ENCODE data around the gene AHSA1. TPM values are rescaled to one million over a fixed set of nuclear protein-coding genes. Genes with fewer than 3 reads are reported as not detected.
"Not testable (repeated sequence)": the region's sequence is repeated elsewhere in the genome, so short reads cannot be mapped to it uniquely, and the experiment has no call there.

Gene AHSA1
- 146 and 152 TPM in 2 replicates for total RNA-seq (2014; rRNA removed; shearing (Covaris generic))

- Histone ChIP-seq H3K4me3 (peak within 1 kb of the TSS; percentile 85), H3K36me3 (peaks cover 29% of the 10 kb centered on the region), H3K27ac (peak within 1 kb of the TSS; percentile 92), H3K9me3 (replicated peaks) (no peaks in the 10 kb centered on the region), H3K27me3 (no peaks in the 10 kb centered on the region), H3K4me1 (no peaks in the 10 kb centered on the region)
- DNase-seq = peak; percentile 96 to 98
Measured at GRCh38 chr14:77457522-77458248, at the start of gene AHSA1, which contains the start of gene VIPAS39. Gene AHSA1 (plus strand): TSS chr14:77458093. CDS start chr14:77458190, 97 bp downstream. Gene VIPAS39 (minus strand): TSS chr14:77457601. CDS start chr14:77454102, 3,499 bp downstream.

- no peaks in the 10 kb centered on the region for H3K9me3 ChIP-seq (replicated peaks)
- H3K4me1 ChIP-seq = no peaks in the 10 kb centered on the region; the same call in 1 of the 2 replicates
- no peak overlapping the region for H3K27ac ChIP-seq
- H3K4me3 ChIP-seq = no peak overlapping the region
- H3K36me3 ChIP-seq = no peaks in the 10 kb centered on the region
- peaks cover under 1% of the 10 kb centered on the region; the same call in 1 of the 2 replicates for H3K27me3 ChIP-seq
- peak in 1 of 2 experiments; percentile 24 for DNase-seq
Measured at GRCh38 chr14:77409131-77409533, 48.8 kb upstream of the AHSA1 start.

GRCh38 chr14:77415403-77416030, 42.4 kb upstream of the AHSA1 start:
- H3K9me3 ChIP-seq (replicated peaks); H3K27me3 ChIP-seq; DNase-seq; H3K36me3 ChIP-seq; H3K4me1 ChIP-seq; H3K4me3 ChIP-seq; H3K27ac ChIP-seq: not testable (repeated sequence)

- H3K27me3 ChIP-seq, H3K36me3 ChIP-seq: not testable (repeated sequence)
Measured at GRCh38 chr14:77416098-77416497, 41.8 kb upstream of the AHSA1 start.

GRCh38 chr14:77416836-77417235, 41.1 kb upstream of the AHSA1 start:
- H3K36me3 ChIP-seq = no peaks in the 10 kb centered on the region
- no peak overlapping the region for H3K4me3 ChIP-seq
- H3K4me1 ChIP-seq = no peaks in the 10 kb centered on the region
- no peaks in the 10 kb centered on the region; the same call in 1 of the 2 replicates for H3K9me3 ChIP-seq (replicated peaks)
- no peak for DNase-seq
- H3K27ac ChIP-seq = no peak overlapping the region
- no peaks in the 10 kb centered on the region for H3K27me3 ChIP-seq

More at GRCh38 chr14:77416098-77416497, 41.8 kb upstream of the AHSA1 start:
- not testable (repeated sequence) for H3K4me1 ChIP-seq; H3K27ac ChIP-seq; DNase-seq; H3K4me3 ChIP-seq; H3K9me3 ChIP-seq (replicated peaks)

- Histone ChIP-seq H3K27me3 (no peaks in the 10 kb centered on the region), H3K9me3 (replicated peaks) (no peaks in the 10 kb centered on the region; the same call in 1 of the 2 replicates), H3K27ac (no peak overlapping the region), H3K36me3 (no peaks in the 10 kb centered on the region; the same call in 1 of the 2 replicates), H3K4me1 (no peaks in the 10 kb centered on the region), H3K4me3 (no peak overlapping the region)
- no peak for DNase-seq
Measured at GRCh38 chr14:77421201-77421600, 36.7 kb upstream of the AHSA1 start.

- Histone ChIP-seq H3K27ac (no peak within 1 kb of the TSS), H3K9me3 (replicated peaks) (no peaks in the 10 kb centered on the region; the same call in 1 of the 2 replicates), H3K4me1 (no peaks in the 10 kb centered on the region), H3K36me3 (no peaks in the 10 kb centered on the region; the same call in 1 of the 2 replicates), H3K4me3 (no peak within 1 kb of the TSS), H3K27me3 (no peaks in the 10 kb centered on the region)
- no peak for DNase-seq
Measured at GRCh38 chr14:77423423-77423822, 34.5 kb upstream of the AHSA1 start, which contains the start of gene NOXRED1. Gene NOXRED1 (minus strand): TSS chr14:77423523. CDS start chr14:77422889, 634 bp downstream.

GRCh38 chr14:77424862-77425261, 33.0 kb upstream of the AHSA1 start:
- no peak overlapping the region for H3K4me3 ChIP-seq
- no peaks in the 10 kb centered on the region for H3K4me1 ChIP-seq
- no peak overlapping the region for H3K27ac ChIP-seq
- no peak for DNase-seq
- H3K36me3 ChIP-seq = no peaks in the 10 kb centered on the region; the same call in 1 of the 2 replicates
- no peaks in the 10 kb centered on the region; the same call in 1 of the 2 replicates for H3K9me3 ChIP-seq (replicated peaks)
- H3K27me3 ChIP-seq = no peaks in the 10 kb centered on the region

GRCh38 chr14:77426396-77426795, 31.5 kb upstream of the AHSA1 start:
- H3K4me1 ChIP-seq = no peaks in the 10 kb centered on the region
- H3K27ac ChIP-seq = no peak overlapping the region
- H3K36me3 ChIP-seq = no peaks in the 10 kb centered on the region; the same call in 1 of the 2 replicates
- H3K4me3 ChIP-seq = no peak overlapping the region
- H3K9me3 ChIP-seq (replicated peaks) = no peaks in the 10 kb centered on the region
- DNase-seq = no peak
- no peaks in the 10 kb centered on the region for H3K27me3 ChIP-seq

- Histone ChIP-seq H3K9me3 (replicated peaks) (no peaks in the 10 kb centered on the region), H3K4me3 (no peak overlapping the region), H3K27ac (no peak overlapping the region), H3K4me1 (no peaks in the 10 kb centered on the region), H3K27me3 (no peaks in the 10 kb centered on the region), H3K36me3 (peaks cover 11% of the 10 kb centered on the region)
- DNase-seq = no peak
Measured at GRCh38 chr14:77436042-77436441, 21.9 kb upstream of the AHSA1 start.

GRCh38 chr14:77438596-77438995, 19.3 kb upstream of the AHSA1 start:
- no peak for DNase-seq
- H3K9me3 ChIP-seq (replicated peaks) = no peaks in the 10 kb centered on the region
- H3K4me1 ChIP-seq = no peaks in the 10 kb centered on the region
- H3K36me3 ChIP-seq = peaks cover 20% of the 10 kb centered on the region
- no peak overlapping the region for H3K27ac ChIP-seq
- H3K27me3 ChIP-seq = no peaks in the 10 kb centered on the region
- no peak overlapping the region for H3K4me3 ChIP-seq

GRCh38 chr14:77439861-77440260, 18.0 kb upstream of the AHSA1 start:
- Histone ChIP-seq H3K9me3 (replicated peaks) (no peaks in the 10 kb centered on the region), H3K27me3 (no peaks in the 10 kb centered on the region), H3K27ac (no peak overlapping the region), H3K4me1 (no peaks in the 10 kb centered on the region), H3K36me3 (peaks cover 18% of the 10 kb centered on the region), H3K4me3 (no peak overlapping the region)
- no peak for DNase-seq

GRCh38 chr14:77442196-77442595, 15.7 kb upstream of the AHSA1 start:
- Histone ChIP-seq H3K27ac (no peak overlapping the region), H3K9me3 (replicated peaks) (no peaks in the 10 kb centered on the region), H3K4me1 (no peaks in the 10 kb centered on the region), H3K27me3 (no peaks in the 10 kb centered on the region), H3K36me3 (peaks cover 18% of the 10 kb centered on the region), H3K4me3 (no peak overlapping the region)
- no peak for DNase-seq

- no peak overlapping the region for H3K27ac ChIP-seq
- peak overlapping the region; percentile 85 for H3K4me3 ChIP-seq
Measured at GRCh38 chr14:77455966-77456640, 1.8 kb upstream of the AHSA1 start.

GRCh38 chr14:77457115-77457521, 775 bp upstream of the AHSA1 start:
- peak overlapping the region; percentile 92 for H3K27ac ChIP-seq
- no peaks in the 10 kb centered on the region for H3K9me3 ChIP-seq (replicated peaks)
- H3K4me3 ChIP-seq = peak overlapping the region; percentile 85
- DNase-seq = no peak
- no peaks in the 10 kb centered on the region for H3K27me3 ChIP-seq
- H3K36me3 ChIP-seq = peaks cover 23% of the 10 kb centered on the region
- no peaks in the 10 kb centered on the region for H3K4me1 ChIP-seq

More at GRCh38 chr14:77455966-77456640, 1.8 kb upstream of the AHSA1 start:
- no peaks in the 10 kb centered on the region for H3K4me1 ChIP-seq
- DNase-seq = no peak
- no peaks in the 10 kb centered on the region for H3K9me3 ChIP-seq (replicated peaks)
- H3K36me3 ChIP-seq = peaks cover 13% of the 10 kb centered on the region
- no peaks in the 10 kb centered on the region for H3K27me3 ChIP-seq

Data from SJCRH30 (cell line).